NCI-H1092 treated with DMSO at 0.1 percent for 48 hours (cell line): ENCODE measurements around the gene AKAP6.
"Not testable (repeated sequence)": the region's sequence is repeated elsewhere in the genome, so short reads cannot be mapped to it uniquely, and the experiment has no call there.

Experiments
- DNase-seq: peaks from one replicate; lab custom pipeline; 2025; lab: John Stamatoyannopoulos, UW

Gene AKAP6

DNA sequence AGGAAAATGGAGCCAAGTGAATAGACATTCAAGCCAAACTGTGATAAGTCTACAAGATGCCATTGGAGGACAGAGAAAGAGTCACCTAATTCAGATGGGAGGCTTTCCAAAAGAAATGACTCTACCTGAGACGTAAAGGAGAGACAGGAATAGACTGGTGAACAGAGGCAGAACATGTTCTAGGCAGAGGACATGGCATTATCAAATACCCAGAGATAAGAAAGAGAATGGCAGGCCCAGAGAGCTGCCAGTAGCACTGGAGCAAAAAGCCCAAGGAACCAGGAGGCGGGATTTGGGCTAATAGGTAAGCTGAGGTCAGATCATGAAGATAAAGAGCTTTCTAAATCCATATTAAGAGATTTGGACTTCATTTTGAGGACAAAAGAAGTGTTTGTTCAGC lies 207.1 kb downstream of the AKAP6 start:
- no peak for DNase-seq

DNA sequence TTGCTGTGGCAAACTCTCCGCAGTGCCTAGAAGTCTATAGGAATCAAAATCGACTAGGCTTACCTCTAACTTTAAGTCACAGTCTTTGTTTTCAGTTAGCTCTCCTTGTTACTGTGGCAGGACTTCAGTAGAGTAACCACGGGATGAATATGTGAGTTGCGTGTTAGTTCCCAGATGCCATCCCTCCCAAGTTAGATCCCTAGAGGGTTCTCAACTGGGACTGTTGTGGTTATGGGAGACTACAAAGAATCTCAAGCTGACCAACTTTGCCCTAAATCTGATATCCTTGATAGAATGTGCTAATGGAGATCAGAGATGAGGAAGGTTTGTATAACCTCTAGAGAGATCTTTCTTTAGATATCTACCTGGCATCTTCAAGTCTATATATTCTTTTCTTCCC lies 208.1 kb downstream of the AKAP6 start:
- DNase-seq, result no peak

DNA sequence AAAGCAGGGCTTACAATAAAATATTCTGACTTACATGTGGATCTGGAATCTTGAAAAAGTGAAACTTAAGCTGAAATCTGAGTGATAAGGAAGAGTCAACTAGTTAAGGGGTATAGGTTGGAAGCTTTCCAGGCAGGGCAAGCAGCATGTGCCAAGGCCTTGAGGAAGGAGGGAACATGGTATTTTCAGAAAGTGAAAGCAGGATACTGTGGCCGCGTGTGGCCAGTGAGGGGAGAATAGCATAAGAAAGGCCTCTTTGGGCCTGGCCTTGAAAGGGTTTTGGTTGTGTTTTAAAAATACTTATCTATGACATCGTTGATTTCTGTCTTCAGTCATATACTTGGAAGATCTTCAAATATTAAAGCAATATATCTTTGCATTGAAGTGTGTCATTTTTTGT lies 213.4 kb downstream of the AKAP6 start:
- DNase-seq, result no peak

DNA sequence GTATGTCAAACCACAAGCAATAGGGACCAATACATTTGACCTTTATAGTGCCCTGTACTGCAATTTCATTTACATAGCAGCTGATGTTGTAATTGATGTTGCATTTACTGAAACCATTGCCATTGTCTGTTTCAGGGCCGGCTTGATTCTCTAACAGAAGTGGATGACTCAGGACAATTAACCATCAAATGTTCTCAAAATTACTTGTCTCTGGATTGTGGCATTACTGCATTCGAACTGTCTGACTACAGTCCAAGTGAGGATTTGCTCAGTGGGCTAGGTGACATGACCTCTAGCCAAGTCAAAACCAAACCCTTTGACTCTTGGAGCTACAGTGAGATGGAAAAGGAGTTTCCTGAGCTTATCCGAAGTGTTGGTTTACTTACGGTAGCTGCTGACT lies 216.0 kb downstream of the AKAP6 start:
- DNase-seq, result no peak

DNA sequence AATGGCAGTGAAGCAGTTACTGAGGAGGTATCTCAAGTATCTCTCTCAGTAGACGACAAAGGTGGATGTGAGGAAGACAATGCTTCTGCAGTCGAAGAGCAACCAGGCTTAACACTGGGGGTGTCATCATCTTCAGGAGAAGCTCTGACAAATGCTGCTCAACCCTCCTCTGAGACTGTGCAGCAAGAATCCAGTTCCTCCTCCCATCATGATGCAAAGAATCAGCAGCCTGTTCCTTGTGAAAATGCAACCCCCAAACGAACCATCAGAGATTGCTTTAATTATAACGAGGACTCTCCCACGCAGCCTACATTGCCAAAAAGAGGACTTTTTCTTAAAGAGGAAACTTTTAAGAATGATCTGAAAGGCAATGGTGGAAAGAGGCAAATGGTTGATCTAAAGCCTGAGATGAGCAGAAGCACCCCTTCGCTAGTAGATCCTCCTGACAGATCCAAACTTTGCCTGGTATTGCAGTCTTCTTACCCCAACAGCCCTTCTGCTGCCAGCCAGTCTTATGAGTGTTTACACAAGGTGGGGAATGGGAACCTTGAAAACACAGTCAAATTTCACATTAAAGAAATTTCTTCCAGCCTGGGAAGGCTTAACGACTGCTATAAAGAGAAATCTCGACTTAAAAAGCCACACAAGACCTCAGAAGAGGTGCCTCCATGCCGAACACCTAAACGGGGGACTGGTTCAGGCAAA lies 216.6 kb downstream of the AKAP6 start:
- no peak for DNase-seq

DNA sequence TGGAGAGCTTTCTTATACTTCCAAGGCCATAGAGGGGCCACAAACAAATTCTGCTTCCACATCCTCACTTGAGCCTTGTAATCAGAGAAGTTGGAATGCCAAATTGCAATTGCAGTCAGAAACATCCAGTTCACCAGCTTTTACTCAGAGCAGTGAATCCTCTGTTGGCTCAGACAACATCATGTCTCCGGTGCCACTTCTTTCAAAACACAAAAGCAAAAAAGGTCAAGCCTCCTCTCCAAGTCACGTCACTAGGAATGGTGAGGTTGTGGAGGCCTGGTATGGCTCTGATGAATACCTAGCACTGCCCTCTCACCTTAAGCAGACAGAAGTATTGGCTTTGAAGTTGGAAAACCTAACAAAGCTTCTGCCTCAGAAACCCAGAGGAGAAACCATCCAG lies 217.1 kb downstream of the AKAP6 start:
- DNase-seq, result no peak

DNA sequence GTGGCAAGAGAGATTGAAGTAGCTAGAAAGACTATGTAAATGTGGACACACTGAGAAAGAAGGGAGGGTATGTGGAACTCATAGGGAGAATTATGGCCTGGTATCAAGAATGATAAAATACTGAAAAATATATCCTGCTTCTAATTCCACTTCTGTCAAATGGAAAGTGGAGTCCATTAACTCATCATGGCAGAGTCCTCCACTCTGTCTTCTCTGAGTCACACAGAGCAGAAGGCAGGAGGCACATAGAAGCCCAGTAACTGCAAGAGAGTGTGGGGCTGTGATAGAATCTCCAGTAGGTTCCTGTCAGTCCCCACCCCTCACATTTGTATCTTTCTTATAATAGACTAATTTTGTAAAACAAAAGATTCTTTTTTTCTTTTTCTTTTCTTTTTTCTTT lies 223.7 kb downstream of the AKAP6 start:
- no peak for DNase-seq

DNA sequence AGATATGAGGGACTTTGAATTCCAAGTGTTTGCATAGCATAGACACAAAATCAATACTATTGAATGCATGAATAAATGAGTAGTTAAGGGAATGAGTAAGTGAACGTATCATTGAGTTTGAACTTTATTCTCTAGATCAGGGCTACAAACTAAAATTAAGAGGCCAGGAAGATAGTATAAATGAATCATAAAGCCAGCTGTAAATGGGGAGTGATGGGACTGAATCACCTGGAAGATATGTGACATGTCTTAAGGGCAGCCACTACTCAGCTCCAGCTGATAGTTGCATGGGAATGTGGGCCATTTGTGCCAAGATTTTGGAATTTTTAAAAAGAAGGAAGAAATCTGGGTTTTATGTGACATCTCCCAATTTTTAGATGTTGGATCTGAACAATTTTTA lies 229.9 kb downstream of the AKAP6 start:
- no peak for DNase-seq

DNA sequence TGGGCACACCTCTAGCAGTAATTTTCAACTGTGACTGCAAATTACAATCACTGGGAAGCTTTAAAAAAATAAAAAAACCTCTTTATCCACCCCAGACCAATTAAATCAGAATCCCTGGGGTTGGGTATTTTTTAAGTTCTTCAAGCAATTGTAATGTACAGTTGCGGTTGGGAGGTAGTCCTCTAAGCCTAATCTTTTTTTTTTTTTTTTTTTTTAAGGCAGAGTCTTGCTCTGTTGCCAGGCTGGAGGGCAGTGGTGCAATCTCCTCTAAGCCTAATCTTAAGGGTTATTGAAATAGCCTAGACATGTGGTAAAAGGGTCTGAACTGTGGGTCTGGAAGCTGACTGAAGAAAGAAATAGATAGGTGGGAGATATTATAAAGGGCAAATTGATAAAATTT lies 230.5 kb downstream of the AKAP6 start:
- DNase-seq, result no peak

DNA sequence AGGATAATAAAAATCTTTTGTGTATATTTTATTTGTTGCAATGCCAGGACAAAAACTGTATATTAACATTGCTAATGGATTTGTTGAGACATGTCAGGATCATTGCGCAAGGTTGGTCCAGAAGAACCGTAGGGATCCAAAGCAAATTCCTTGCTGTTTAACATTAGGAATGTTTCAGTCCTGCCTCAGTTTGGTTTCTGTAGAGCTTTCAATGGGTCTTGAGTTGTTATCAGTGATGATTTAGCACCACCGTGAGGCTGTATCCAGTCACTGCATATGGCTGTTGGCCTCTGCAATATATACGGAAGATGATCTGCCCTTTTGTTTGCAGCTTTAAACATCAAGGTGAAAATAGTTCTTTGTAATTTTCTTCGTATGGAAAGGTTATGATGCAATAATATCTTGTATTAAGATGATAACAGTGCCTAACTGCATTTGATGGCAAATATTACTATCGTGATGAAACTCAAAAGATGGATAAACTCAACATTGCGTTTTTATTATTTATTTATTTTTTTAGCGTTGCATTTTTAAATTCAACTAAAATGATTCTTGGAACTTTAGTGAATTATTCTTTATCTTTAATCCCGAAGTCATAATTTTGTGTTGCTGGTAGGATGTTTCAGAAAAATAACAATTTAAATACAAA lies 231.2 kb downstream of the AKAP6 start:
- peak; percentile 77 for DNase-seq

DNA sequence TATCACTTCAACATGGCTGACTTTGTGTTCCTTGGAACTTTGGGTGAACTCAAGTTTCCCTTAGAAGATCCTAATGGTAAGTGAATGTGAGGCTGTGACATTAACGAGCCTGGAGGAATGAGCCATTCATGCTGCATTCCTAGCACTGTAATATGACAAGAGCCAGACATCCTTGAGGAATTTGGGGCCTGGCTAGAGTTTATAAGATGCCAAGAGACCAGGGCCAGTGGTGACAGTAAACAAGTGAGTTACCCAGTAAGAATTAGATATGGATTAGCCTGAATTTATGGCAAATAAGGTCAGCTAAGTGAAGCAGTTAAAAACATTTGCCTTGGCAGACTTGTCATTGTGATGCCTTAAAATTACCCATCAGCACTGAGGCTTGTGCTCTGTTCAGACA lies 232.4 kb downstream of the AKAP6 start:
- no peak for DNase-seq

DNA sequence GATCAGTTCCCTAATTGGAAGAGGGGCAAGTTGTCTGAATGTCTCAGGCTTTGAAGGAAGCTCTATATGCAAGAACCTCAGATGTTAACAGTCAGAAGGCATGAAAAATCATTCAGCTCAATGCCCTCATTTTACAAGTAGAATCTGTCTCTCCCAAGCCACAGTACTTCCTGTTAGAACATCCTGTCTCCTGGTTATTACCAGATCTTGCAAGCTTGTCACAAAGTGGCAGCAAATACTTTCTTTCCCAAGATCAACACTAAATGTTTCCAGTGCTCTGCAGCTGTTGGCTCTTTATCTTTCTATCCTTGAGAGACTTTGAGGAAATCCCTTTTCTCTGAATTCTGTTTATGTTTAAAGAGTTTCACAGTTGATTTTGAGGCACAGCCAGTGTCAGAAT lies 235.5 kb downstream of the AKAP6 start:
- no peak for DNase-seq

DNA sequence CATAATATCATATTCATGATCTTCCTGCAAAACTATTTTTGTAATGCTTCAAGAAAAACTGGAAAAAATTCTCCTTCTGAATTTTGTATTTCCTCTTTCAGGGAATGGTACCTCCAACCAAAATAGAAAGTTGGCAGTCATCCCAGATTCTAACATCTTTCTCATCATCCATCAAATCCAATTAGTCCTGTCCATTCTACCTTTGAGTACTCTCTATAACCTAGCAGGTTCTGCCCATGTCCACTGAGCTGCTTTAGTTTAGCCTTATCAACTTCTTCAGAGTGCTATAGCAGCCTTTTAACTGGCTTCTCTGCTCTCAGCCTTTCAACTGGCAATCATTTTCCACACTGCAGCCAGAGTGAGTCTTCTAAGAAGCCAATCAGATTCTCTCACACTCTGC lies 236.2 kb downstream of the AKAP6 start:
- DNase-seq, result peak; percentile 24

DNA sequence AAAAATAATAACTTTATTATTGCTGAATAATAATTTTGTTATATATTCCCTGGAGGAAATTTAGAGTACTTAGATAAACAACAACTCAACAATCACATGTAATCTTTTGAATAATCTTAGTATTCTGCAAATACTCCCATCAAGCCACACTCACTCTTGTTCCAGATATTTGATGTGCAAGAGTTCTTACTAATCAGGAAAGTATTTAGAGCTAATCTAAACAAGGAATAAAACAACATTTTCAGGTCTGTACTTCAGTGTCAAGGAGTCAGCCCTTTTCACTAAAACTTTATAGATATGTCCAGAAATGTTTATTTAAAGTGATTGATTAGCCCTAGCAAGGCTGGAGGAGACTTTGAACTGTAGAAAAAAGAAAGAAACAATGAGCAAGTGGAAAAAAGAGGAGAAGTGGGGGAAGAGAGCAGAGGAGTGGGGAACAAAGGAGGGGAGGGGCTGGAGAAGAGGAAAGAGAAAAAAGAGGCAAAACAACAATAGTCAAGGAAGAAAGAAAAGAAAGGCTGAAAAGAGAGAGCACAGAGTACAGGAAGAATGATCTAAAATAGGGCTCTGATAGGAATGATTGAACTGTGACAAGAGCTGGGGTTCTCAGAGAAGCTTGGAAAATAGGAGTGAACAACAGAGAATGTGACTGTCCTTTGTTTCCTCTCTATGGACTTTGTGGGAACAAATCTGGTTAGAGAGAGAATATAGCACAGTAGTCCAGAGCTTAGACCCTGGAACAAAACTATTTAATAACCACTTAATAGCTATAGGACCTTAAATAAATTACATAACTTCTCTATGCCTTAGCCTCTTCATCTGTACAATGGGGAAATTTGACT lies 238.7 kb downstream of the AKAP6 start:
- no peak for DNase-seq

DNA sequence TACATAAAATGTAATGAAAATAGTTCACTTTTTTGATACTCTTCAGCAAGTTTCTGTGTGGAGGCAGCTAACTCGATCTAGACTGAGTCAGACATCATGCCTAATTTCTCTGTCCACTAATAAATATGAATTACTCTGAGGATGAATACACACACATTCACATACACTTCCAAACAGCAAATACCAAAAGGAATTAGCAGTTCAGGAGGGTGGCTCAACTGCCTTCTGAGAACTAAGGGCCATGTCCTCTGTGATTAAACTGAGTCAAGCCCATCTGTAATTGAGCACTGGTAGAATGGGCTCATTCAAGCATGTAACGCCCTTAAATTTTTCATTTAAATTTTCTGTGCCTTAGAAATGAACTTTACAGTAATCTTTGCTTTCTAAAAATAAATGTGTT lies 242.5 kb downstream of the AKAP6 start:
- DNase-seq, result no peak

DNA sequence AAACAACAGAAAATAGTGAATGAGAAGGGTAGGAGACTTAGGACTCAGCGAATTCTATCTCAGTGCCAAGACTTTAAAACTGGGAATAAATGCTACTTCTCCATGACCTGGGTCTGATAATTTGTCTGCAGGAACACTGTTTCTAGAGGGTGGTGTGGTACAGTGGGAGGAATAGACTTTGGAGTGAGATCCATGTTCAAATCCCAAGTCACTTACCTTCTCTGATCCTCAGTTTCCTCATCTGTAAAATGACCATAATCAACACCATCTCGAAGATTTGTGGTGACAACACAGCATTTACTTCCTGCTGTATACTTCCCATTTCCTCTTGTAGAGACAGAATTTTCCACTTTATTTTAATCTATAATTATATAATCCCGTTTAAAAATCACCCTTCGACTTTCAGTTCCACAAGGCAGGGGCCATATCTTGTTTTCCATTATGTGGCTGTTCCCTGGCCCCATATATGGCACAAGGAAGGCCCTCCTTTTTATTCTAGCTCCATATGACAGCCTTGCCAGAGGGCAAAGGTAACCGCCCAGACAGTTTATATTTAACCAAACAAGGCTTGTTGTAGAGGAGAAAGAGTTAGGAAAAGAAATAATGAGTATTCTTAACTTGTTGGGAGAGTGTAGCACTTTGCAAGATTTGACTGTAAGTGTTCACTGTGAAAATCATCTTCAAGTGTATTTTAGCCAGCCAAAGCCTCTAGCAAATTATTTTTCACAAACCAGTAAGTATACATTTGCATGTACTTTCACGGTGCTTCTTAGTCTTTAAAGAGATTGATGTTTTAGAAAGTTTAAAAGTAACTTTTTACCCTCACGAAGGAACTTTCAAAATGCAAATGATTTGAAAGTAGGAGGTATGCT lies 243.1 kb downstream of the AKAP6 start:
- DNase-seq, result no peak

DNA sequence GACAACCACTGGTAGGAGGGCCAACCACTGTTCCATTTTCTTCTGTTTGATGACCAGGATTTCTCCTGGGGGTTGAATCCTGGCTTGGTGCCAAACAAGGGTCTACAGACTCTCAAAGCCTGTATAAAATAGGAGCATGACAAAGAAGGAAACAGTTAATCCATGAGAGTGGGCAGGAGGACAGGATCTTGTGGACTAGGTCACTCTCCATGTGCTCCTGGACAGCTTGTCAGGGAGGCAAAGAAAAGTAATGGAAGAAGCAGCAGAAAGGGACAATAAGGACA lies 243.7 kb downstream of the AKAP6 start:
- DNase-seq, result no peak

DNA sequence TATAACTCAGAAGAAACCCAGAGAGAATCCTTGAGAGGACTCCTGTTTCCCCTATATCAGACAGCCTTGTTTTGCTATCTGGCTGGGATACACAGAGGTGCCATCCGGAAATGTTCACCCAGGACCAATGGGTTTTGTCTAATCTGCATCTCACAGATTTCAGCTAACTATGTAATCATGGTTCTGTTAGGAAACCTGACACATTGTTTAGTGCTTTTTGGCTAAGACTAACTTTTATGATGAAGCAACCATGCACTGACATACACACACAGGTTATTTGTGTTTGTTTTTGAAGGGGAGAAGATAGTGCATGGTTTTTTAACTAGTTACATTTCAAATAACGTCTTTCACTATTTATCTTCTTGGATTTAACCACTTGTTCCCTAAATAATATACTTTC lies 245.2 kb downstream of the AKAP6 start:
- DNase-seq, result no peak

DNA sequence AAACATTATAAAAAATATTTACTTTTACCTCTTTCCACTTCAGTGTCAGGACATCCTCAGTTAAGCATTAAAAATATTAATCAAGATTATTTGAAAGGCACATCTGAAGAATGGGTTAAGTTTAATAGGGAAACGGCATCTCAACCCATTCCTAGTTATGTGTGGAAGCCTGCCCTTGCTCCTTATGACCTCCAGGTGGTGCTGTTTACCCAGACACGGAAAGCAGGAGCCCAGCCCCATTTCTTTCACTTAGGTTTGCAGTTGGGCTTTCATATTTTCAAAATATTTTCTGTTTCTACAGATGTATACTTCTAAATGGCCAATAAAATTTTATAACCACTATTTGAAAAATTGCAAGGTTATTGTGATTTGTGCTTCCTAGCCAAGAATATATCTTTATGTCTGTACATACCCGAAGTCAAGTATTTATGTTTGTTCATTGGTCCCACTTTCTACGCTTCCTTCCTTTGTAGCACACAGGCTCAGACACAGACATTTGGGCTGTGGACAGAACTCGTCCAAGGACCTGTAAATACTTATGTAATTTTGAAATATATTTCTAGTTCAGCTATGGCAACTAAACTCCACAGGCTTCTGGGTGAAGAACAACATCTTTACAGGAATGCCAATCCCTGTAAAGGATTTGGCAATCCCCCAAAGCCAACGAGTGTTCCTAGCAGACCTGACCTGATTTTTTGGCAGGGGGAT lies 247.1 kb downstream of the AKAP6 start:
- DNase-seq, result peak; percentile 67

DNA sequence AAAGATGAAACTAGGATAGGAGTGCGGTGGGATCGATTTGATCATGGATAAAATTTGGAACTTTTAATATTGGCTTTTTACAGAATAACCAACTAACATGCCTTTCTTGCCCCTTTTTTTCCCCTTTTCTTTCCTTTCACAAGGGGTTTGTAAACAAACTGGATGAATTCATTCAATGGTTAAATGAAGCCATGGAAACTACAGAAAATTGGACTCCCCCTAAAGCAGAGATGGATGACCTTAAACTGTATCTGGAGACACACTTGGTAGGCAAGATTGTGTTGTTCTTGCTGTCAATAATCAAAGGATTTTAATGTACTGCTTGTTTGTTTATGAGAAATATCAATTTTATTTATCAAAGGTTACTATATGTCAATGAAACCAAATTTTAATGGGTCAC lies 247.9 kb downstream of the AKAP6 start:
- no peak for DNase-seq

DNA sequence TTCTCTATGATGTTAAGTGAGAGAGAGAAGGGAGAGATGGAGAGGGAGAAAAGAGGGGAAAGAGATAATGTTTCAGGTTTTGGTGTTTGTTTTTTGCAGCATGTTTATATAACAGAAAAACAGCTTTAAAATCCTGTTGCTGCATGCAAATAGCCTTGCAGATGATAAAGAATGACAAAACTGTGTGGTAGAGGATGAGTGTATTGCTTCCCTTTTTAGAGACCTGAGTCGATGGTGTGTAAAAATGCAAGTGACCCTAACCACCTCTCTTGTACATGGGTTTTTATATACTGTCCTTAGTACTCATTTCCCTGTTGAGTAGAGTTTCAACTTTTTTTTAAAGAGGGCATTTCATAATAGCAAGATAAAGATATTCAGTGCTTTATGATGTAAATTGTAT lies 249.1 kb downstream of the AKAP6 start:
- DNase-seq, result no peak

DNA sequence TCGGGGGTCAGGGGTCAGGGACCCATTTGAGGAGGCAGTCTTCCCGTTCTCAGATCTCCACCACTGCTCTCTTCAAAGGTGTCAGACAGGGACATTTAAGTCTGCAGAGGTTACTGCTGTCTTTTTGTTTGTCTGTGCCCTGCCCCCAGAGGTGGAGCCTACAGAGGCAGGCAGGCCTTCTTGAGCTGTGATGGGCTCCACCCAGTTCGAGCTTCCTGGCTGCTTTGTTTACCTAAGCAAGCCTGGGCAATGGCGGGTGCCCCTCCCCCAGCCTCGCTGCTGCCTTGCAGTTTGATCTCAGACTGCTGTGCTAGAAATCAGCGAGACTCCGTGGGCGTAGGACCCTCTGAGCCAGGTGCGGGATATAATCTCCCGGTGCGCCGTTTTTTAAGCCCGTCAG lies 254.3 kb downstream of the AKAP6 start:
- not testable (repeated sequence) for DNase-seq
